ENCODE results near the gene IKZF3.
"Not testable (repeated sequence)": the region's sequence is repeated elsewhere in the genome, so short reads cannot be mapped to it uniquely, and the experiment has no call there.

IKZF3 gene

DNA sequence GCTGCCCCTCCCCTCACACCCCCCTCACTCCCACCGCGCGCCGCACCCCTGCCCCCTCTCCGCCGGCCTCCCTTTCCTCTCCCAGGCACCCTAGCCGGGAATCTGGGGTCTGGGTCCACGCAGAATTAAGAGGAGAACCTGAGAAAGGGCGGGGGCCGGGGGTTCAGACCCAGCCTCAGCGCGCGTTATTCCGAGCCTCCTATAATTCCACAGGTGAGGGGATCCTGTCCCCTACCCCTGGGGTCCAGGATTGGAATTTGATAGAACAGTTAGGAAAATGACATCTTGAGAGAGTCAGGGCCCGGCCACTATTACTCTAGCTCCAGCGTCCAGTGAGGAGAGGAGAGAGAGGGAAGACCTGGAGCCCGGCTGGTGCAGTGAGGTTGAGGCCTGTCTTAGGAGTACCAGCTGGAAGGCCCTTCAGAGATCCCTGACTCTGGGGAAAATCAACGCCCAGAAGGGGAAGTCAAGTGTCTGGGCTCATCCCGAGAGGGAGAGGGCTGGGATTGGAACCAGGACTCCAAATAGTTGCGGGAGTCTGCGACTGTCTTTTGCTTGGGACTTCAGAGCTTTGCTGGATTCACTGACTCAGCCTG lies 109.1 kb downstream of the IKZF3 start:
- ATAC-seq (no peak), DNase-seq (peak; percentile 53)

DNA sequence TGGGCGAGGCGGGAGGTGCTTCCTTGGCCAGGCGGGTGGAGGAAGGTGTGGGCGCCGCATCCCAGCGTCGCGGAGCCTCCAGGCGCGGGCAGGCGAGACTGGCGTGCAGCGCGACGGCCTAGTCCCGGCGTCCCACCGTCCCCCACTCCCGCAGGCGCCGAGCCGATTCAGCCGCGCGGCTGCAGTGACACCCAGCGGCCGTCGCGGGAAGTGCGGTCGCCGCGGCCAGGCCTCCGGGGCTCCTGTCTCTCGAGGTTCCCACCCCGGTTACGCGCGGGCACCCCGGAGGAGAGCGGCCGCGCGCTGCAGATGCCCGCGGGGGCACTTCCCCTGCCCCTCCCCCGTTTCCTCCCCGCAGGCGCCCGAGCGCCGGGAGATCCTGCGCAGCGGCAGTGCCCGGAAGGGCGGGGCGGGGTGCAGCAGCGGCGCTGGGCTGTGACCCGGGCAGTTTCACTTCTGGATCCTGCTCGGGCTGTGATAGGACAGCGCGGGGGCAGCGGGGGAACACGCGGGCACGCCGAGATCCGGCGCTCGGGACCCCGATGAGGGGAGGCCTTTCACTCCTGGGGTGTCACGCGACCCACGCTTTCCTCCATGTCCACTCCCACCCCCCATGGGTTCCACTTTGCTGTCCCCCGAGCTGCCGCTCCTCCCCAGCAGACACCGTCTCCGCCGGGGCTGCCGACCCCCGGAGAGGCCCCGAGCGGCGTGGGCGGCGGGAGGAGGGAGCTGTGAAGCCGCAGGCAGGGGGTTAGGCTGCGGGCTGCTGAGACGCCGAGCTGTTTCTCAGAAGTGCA lies 109.8 kb downstream of the IKZF3 start:
- ATAC-seq (peak; percentile 76), DNase-seq (peak; percentile 97)

GRCh38 chr17:39753514-39754160 lies 110.5 kb downstream of the IKZF3 start:
- DNase-seq (peak; percentile 74), ATAC-seq (peak; percentile 2)

GRCh38 chr17:39752241-39752881 lies 111.8 kb downstream of the IKZF3 start:
- ATAC-seq (no peak), DNase-seq (no peak)

GRCh38 chr17:39751637-39752036 lies 112.5 kb downstream of the IKZF3 start:
- DNase-seq (peak; percentile 21), ATAC-seq (no peak)

- no peak for ATAC-seq
- DNase-seq = no peak
Measured at GRCh38 chr17:39751016-39751543, 113.0 kb downstream of the IKZF3 start.

- ATAC-seq = no peak
- DNase-seq = no peak
Measured at GRCh38 chr17:39750131-39751015, 113.7 kb downstream of the IKZF3 start.

GRCh38 chr17:39748444-39749034 lies 115.6 kb downstream of the IKZF3 start:
- not testable (repeated sequence) for DNase-seq, ATAC-seq

- ATAC-seq (no peak), DNase-seq (no peak)
Measured at GRCh38 chr17:39747745-39748144, 116.4 kb downstream of the IKZF3 start.

- DNase-seq (no peak), ATAC-seq (no peak)
Measured at GRCh38 chr17:39746145-39746461, 118.0 kb downstream of the IKZF3 start.

GRCh38 chr17:39745335-39746144 lies 118.6 kb downstream of the IKZF3 start:
- no peak for ATAC-seq
- DNase-seq = no peak

GRCh38 chr17:39744836-39745215 lies 119.3 kb downstream of the IKZF3 start:
- no peak for ATAC-seq

GRCh38 chr17:39744075-39744835 lies 119.9 kb downstream of the IKZF3 start:
- ATAC-seq (no peak), DNase-seq (no peak)

More at GRCh38 chr17:39744836-39745215, 119.3 kb downstream of the IKZF3 start:
- no peak for DNase-seq

GRCh38 chr17:39742856-39743436 lies 121.2 kb downstream of the IKZF3 start:
- ATAC-seq = no peak
- DNase-seq = no peak

DNA sequence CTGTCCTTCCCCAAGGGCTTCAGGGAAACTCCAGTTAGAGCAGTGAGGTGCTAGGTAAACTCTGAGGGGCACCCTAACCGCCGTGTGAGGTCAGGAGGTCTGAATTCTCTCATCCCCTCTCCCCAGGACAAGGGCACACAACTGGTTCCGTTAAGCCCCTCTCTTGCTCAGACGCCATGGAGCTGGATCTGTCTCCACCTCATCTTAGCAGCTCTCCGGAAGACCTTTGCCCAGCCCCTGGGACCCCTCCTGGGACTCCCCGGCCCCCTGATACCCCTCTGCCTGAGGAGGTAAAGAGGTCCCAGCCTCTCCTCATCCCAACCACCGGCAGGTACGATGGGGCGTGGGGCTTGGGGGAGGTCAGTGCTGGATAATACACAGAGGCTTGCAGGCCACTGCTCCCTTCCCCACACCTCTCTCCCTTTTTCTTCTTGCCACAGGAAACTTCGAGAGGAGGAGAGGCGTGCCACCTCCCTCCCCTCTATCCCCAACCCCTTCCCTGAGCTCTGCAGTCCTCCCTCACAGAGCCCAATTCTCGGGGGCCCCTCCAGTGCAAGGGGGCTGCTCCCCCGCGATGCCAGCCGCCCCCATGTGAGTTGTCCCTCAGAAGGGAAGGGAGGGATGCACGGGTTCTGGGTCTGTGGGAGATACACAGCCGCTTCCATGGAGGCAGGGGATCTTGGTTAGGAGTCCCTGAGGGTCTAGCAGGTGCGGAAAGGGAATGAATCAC lies 121.8 kb downstream of the IKZF3 start:
- DNase-seq = no peak
- ATAC-seq = no peak

GRCh38 chr17:39740357-39741111 lies 123.6 kb downstream of the IKZF3 start:
- ATAC-seq (no peak), DNase-seq (no peak)

DNA sequence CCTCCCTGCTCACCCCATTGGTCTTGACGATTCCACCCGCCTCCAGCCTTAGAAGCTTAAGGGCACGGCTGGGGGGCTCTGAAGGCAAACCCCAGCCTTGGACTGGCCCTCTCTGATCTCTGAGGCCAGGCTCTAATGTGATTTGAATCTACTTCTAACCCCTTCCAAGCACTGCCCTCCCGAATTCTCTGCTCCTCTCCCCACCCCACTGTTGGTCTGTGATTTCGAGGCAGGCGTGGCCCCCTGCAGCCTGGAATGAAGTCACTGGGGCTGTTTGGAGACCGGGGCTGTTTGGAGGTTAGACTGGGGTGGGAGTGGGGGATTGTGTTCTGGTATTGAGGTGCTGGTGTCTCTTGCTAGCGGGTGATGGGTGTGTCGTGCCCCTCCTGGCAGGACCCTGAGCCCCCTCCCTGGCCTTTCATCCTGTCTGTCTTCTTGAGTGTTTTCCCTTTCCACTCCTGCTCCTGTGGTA lies 124.2 kb downstream of the IKZF3 start:
- ATAC-seq (no peak), DNase-seq (no peak)
